Erythroblast (primary cell): ENCODE data around the gene SPATS2.

Source experiments
- GATA1 ChIP-seq: IDR thresholded peaks from 2 replicates; pipeline ENCODE4 v1.6.1; 2011; ENCODE audit warnings: low read depth, mild to moderate bottlenecking, control low read depth, low read length, moderate library complexity
- POLR2A ChIP-seq: IDR thresholded peaks from 2 replicates; pipeline ENCODE4 v1.6.1; 2011; ENCODE audit warnings: mild to moderate bottlenecking, low read length

- no peak for TF ChIP-seq POLR2A
- no peak for TF ChIP-seq GATA1
Measured at GRCh38 chr12:49558526-49558925, 191.3 kb downstream of the SPATS2 start.
